Measurements from ENCODE around the gene RSRC1. TPM values are rescaled to one million over a fixed set of nuclear protein-coding genes. Genes with fewer than 3 reads are reported as not detected.

RSRC1 gene
- total RNA-seq, 1 experiment from 2014 or later: 37.9 TPM

- no peaks in the 10 kb centered on the region for H3K79me1 ChIP-seq (ENCODE audit: insufficient read depth, low read depth, low read length, poor library complexity, severe bottlenecking)
- no peak overlapping the region for H2AFZ ChIP-seq (ENCODE audit: low read length)
- H2BK15ac ChIP-seq (ENCODE audit: low read depth, low read length): no peak overlapping the region
- no peaks in the 10 kb centered on the region for H3K23me2 ChIP-seq (ENCODE audit: insufficient read length, low read depth, low read length, poor library complexity, severe bottlenecking)
- H3K4me1 Mint-ChIP-seq: no peaks in the 10 kb centered on the region
- no peak overlapping the region for H3K23ac ChIP-seq (ENCODE audit: insufficient read length, low read depth, low read length)
- H3K9ac ChIP-seq (ENCODE audit: extremely low read depth, insufficient read length, low read length): no peak overlapping the region
- H3K27ac ChIP-seq (ENCODE audit: insufficient read length, low read depth, low read length): no peak overlapping the region
- no peak overlapping the region for H3T11ph ChIP-seq (ENCODE audit: low read length)
- H3K4me1 ChIP-seq (ENCODE audit: insufficient read depth, low read length): no peaks in the 10 kb centered on the region
- DNase-seq: no peak
- no peak overlapping the region for H2BK120ac ChIP-seq (ENCODE audit: low read depth, low read length, poor library complexity, severe bottlenecking)
- H3K9me3 Mint-ChIP-seq: peaks cover 13 to 18% of the 10 kb centered on the region in 2 experiments
- TF ChIP-seq CTCF (conservative IDR thresholded peaks at IDR 0.05): no peak
- H3K4me3 Mint-ChIP-seq: no peak overlapping the region
- no peaks in the 10 kb centered on the region for H3K27me3 Mint-ChIP-seq (ENCODE audit: low read depth)
- WGBS (ENCODE audit: extremely low coverage, insufficient read length, low lambda C conversion rate): no CpG with 5 or more reads among the region's 1 CpG
- H3K4me2 ChIP-seq (ENCODE audit: insufficient read depth, insufficient read length, low read length): no peak overlapping the region
- H2BK20ac ChIP-seq (ENCODE audit: low read depth, low read length, poor library complexity, severe bottlenecking): no peak overlapping the region
- H3K9me3 ChIP-seq (ENCODE audit: control insufficient read depth, low read depth, low read length): no peaks in the 10 kb centered on the region
- peaks cover 4 to 13% (median 8%) of the 10 kb centered on the region in 3 experiments for H3K36me3 Mint-ChIP-seq (ENCODE audit: insufficient read depth in 1 of 3, low read depth in 3 of 3)
- no peak overlapping the region for H2BK12ac ChIP-seq (ENCODE audit: insufficient read length, low read depth, low read length)
- H2BK5ac ChIP-seq (ENCODE audit: insufficient read length, low read length): no peak overlapping the region
- H3K18ac ChIP-seq (ENCODE audit: insufficient read length, low read depth, low read length): no peak overlapping the region
- H3K4ac ChIP-seq (ENCODE audit: low read depth, low read length): no peak overlapping the region
- H3K56ac ChIP-seq (ENCODE audit: insufficient read length, low read depth, low read length): no peak overlapping the region
- H3K27me3 ChIP-seq (ENCODE audit: insufficient read depth, low read length): no peaks in the 10 kb centered on the region
- no peak overlapping the region for H4K5ac ChIP-seq (ENCODE audit: insufficient read length, low read depth, low read length)
- no peak overlapping the region for H3K14ac ChIP-seq (ENCODE audit: insufficient read depth, low read length)
- H4K91ac ChIP-seq (ENCODE audit: insufficient read length, low read depth, low read length): no peak overlapping the region
- no peak overlapping the region for H4K8ac ChIP-seq (replicated peaks; ENCODE audit: insufficient read length, low read depth, low read length)
- H4K20me1 ChIP-seq (ENCODE audit: control insufficient read depth, insufficient read depth, insufficient read length): no peaks in the 10 kb centered on the region
- H3K27ac Mint-ChIP-seq: no peak overlapping the region
- no peak overlapping the region for H2AK5ac ChIP-seq (ENCODE audit: insufficient read length, low read length)
- H3K79me2 ChIP-seq (ENCODE audit: insufficient read depth, low read length): no peaks in the 10 kb centered on the region
These were observed 409.9 kb downstream of the RSRC1 start for GRCh38 chr3:158519776-158520175.
